Astrocyte of the hippocampus (primary cell): ENCODE measurements around the gene RNF135.
A peak's percentile ranks its signal among the peaks of the same experiment; 100 is the strongest.
"Not testable (repeated sequence)": the region's sequence is repeated elsewhere in the genome, so short reads cannot be mapped to it uniquely, and the experiment has no call there.

Experiments used
- DNase-seq: peaks from one replicate; pipeline ENCODE4 v3.0.0; 2011; ENCODE audit warnings: low read depth, low spot score

Gene RNF135

GRCh38 chr17:30954046-30954830 is 16.6 kb upstream of the RNF135 start:
- no peak for DNase-seq

- DNase-seq: peak; percentile 21
Measured at GRCh38 chr17:30956764-30957374, 14.0 kb upstream of the RNF135 start.

GRCh38 chr17:30957741-30958140 is 13.1 kb upstream of the RNF135 start:
- DNase-seq: no peak

- no peak for DNase-seq
Measured at GRCh38 chr17:30958187-30958586, 12.7 kb upstream of the RNF135 start.

- peak; percentile 26 for DNase-seq
Measured at GRCh38 chr17:30961209-30962188, 9.3 kb upstream of the RNF135 start.

GRCh38 chr17:30964312-30964711 is 6.5 kb upstream of the RNF135 start:
- not testable (repeated sequence) for DNase-seq

- DNase-seq: peak; percentile 14
Measured at GRCh38 chr17:30964876-30965275, 6.0 kb upstream of the RNF135 start.

- DNase-seq: no peak
Measured at GRCh38 chr17:30965686-30966085, 5.2 kb upstream of the RNF135 start.

GRCh38 chr17:30967911-30968310 is 2.9 kb upstream of the RNF135 start:
- DNase-seq: not testable (repeated sequence)

- peak; percentile 60 for DNase-seq
Measured at GRCh38 chr17:30969989-30970830, 629 bp upstream of the RNF135 start.

GRCh38 chr17:30975042-30975820 is 4.4 kb downstream of the RNF135 start:
- no peak for DNase-seq

- DNase-seq: not testable (repeated sequence)
Measured at GRCh38 chr17:30979919-30980318, 9.1 kb downstream of the RNF135 start.

- DNase-seq: no peak
Measured at GRCh38 chr17:30981531-30982519, 11.0 kb downstream of the RNF135 start.

GRCh38 chr17:30982855-30983254 is 12.0 kb downstream of the RNF135 start:
- no peak for DNase-seq

GRCh38 chr17:30990458-30990857 is 19.6 kb downstream of the RNF135 start:
- DNase-seq: no peak

- no peak for DNase-seq
Measured at GRCh38 chr17:30992551-30992950, 21.7 kb downstream of the RNF135 start.

- no peak for DNase-seq
Measured at GRCh38 chr17:30995347-30995746, 24.5 kb downstream of the RNF135 start.

- DNase-seq: no peak
Measured at GRCh38 chr17:30996486-30996885, 25.6 kb downstream of the RNF135 start.

GRCh38 chr17:30997270-30997669 is 26.4 kb downstream of the RNF135 start:
- DNase-seq: no peak
